HG03025 (cell line): Measurements from ENCODE around the gene ADAD2.
"Not testable (repeated sequence)": the region's sequence is repeated elsewhere in the genome, so short reads cannot be mapped to it uniquely, and the experiment has no call there.

ENCODE experiments used
- ATAC-seq: cut with Tn5 transposase; IDR thresholded peaks from one replicate; pipeline ENCODE4 v1.9.1; 2021; ENCODE audit warnings: mild to moderate bottlenecking, moderate library complexity; ENCODE audit not compliant: unreplicated experiment, low FRiP score

ADAD2 gene

DNA sequence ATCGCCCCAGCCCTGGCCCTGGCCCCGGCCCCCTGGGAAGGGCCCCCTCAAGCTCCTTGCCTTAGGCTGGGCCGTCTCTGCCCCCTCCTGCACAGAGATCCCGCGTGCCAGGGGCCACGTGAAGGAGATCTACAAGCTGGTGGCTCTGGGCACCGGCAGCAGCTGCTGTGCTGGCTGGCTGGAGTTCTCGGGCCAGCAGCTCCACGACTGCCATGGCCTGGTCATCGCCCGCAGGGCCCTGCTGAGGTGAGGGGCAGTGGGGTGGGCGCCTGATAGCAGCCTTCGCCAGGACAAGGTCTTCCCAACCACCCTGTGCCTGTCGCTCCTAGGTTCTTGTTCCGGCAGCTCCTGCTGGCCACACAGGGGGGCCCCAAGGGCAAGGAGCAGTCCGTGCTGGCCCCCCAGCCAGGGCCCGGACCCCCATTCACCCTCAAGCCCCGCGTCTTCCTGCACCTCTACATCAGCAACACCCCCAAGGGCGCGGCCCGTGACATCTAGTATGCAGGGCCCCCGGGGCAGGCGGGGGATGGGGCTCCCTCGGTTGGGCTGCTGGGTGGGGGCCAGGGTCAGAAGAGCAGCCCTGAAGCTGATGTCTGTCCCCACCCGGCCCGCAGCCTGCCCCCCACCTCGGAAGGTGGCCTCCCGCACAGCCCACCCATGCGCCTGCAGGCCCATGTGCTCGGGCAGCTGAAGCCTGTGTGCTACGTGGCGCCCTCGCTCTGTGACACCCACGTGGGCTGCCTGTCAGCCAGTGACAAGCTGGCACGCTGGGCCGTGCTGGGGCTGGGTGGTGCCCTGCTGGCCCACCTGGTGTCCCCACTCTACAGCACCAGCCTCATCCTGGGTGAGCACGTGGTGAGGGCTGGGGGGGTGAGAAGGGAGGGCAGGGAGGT, 4.5 kb downstream of the ADAD2 start:
- ATAC-seq: no peak

GRCh38 chr16:84196101-84196500, 5.1 kb downstream of the ADAD2 start:
- no peak for ATAC-seq

- ATAC-seq: no peak
Measured at GRCh38 chr16:84196727-84197394, 5.9 kb downstream of the ADAD2 start.

DNA sequence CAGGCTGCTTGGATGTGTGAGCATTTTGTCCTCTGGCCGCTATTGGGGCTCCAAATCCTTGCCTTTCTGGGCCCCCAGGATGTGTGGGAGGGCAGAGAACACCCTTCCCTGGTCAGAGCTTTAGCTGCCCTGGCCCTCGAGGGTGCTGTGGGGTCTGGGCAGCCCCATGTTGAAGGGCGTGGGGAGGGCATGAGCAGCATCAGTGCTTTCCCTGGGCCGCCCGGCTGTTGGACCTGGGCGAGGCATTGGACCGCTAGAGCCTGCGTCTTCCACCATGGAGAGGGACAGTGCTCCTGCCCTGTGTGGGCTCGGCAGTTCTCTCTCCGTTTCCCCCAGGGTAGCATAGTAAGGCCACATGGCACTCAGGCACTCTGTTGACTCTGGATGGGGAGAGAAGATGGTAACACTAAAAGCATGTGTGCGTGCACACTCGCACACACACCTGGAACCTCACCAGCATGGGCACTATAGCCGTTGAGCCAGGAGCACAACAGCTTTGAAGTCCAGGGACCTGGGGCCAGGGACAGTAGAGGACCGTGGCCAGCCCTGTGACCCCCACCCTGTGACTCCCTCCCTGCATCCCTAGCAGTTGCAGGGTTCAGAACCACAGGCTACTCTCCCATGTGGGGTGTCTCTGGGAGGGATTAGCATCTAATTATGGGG, 6.6 kb downstream of the ADAD2 start:
- no peak for ATAC-seq

DNA sequence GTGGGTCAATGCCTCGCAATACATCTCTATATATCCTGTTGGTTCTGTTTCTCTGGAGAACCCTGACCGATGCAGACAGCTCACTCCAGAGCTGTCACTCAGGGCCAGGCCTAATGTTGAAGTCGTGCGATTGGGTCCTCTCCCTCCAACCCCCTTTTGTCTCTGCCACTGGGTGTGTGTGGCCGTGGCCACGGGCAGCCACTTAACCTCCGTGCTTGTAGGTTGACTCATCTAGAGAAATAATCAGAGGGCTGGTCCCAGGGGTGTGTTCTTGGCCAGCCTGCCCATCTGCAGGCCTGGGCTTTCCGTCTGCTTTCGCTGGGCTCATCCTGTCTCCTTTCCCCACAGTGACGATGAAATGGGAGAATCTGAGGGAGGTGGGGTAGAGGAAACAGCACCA, 7.4 kb downstream of the ADAD2 start:
- ATAC-seq: no peak

DNA sequence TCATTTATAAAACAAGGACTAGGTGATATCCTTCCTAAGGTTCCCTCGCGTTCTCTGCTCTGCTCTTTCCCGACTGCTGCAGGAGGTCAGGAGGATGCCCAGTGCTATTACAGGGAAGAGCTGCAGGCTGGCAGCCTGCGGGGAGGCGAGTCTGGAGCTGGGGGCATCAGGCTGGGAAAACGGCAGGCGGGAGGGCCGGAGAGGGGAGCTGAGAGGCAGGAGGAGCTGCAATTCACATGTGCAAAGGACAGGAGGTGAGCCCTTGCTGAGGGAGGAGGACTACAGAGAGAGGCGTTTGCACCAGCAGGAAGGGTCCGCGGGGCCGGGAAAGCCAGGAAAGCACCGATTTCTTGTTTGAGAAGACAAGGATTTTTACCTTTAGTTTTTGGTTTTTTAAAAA, 8.1 kb downstream of the ADAD2 start:
- ATAC-seq: no peak

GRCh38 chr16:84199861-84200260, 8.9 kb downstream of the ADAD2 start:
- no peak for ATAC-seq

- ATAC-seq: not testable (repeated sequence)
Measured at GRCh38 chr16:84204551-84204950, 13.6 kb downstream of the ADAD2 start.

DNA sequence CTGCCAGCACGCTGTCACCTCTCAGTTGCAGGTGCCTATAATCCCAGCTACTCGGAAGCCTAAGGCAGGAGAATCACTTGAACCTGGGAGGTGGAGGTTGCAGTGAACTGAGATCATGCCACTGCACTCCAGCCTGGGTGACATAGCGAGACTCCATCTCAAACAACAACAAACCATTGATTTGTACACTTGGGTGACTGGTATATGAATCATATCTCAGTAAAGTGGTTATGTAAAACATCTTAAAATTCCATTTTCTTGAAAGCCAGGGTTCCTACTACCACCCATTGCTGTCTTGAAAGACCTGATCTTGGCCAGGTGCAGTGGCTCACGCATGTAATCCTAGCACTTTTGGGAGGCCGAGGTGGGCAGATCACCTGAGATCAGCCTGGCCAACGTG, 14.2 kb downstream of the ADAD2 start:
- not testable (repeated sequence) for ATAC-seq

- no peak for ATAC-seq
Measured at GRCh38 chr16:84205976-84206691, 15.2 kb downstream of the ADAD2 start.

GRCh38 chr16:84207251-84207650, 16.3 kb downstream of the ADAD2 start:
- ATAC-seq: no peak

GRCh38 chr16:84207879-84208278, 16.9 kb downstream of the ADAD2 start:
- ATAC-seq: no peak

DNA sequence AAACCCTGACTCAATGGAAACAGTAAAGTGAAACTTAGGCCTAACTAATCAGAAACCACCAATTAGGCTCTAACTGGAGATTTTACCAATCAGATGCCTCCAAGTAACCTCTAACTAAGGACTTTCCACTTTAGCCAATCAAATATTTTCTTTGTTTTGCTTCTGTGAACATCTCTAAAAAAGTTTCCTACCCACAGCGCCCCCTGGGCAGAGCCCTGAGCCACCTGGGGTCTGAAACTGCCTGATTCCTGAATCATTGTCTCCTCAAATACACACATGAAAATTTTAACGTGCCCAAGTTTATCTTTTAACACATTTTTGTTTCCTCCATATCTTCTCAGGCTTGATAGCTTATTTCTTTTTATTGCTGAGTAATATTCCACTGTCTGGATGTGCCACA, 19.0 kb downstream of the ADAD2 start:
- ATAC-seq: no peak

GRCh38 chr16:84212154-84212553, 21.2 kb downstream of the ADAD2 start:
- ATAC-seq: no peak

- ATAC-seq: no peak
Measured at GRCh38 chr16:84212631-84213030, 21.7 kb downstream of the ADAD2 start.

DNA sequence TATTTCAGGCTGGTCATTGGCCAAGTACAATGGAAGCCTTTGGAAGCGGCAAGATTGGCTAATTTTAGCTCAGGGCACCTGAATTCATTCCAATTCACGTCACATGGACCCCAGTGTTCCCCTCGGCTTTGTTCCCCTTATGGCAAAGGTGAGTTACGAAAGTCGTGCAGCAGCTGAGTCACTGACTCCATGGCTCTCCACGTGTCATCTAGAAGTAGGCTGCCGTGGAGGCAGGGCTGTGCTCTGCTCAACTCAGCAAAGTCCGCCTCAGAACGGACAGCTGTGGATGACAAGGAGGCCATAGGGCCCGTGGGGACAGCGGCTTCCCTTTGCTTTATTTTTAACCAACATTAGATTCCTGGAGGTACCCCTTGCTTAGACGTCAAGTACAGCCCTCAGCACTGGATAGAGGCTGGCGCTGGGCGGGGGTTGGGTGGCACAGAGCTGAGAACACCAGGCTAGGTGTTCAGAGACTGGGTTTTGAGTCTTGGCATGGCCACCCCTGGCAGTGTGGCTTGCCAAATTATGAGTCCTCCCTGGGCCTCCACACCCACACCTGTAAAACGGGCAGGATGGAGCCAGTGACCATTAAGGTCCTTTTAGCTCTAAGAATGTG, 23.6 kb downstream of the ADAD2 start:
- no peak for ATAC-seq

GRCh38 chr16:84215531-84215930, 24.6 kb downstream of the ADAD2 start:
- ATAC-seq: no peak

DNA sequence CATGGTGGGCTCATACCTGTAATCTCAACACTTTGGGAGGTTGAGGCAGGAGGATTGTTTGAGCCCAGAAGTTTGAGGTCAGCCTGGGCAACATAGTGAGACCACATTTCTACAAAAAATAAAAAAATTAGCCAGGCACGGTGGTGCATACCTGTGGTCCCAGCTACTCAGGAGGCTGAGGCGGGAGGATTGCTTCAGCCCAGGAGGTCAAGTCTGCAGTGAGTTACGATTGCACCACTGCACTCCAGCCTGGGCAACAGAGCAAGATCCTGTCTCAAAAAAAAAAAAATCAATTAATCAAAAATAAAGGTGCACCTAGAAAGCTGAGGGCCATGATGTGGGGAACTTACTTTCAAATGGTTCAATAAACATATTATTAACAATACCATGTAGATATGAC, 25.2 kb downstream of the ADAD2 start:
- not testable (repeated sequence) for ATAC-seq

DNA sequence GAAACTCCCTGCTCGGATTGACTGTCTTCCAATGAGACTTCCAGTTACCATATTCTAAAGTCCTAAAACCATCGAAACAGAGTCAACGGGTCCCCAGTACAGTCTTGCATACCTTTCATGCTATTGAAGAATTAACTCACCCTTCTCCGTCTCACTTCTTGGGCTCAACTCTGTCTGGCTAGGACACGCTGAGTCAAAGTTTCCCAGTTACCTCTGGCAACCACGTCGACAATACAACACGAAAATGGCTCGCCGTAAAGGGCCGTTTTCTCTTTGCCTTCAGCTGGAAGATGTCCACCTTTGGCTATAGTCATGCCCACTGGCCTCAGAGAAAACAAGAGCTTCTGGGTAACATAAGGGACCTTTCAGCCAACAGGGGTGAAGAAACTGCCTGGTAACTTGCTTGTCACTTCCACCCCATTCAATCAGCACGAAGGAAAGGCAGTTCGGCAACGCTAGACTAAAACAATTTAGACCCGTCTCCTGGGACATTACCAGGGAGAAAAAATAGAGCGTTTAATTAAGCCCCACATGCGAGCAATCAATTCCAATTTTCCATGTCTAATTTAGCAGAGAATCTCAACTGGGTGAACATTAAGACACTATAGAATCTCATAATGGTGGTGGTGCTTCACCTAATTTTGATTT, 27.3 kb downstream of the ADAD2 start:
- ATAC-seq: no peak

- ATAC-seq: no peak
Measured at GRCh38 chr16:84218956-84219355, 28.0 kb downstream of the ADAD2 start.
